CD14-positive monocyte (primary cell): ENCODE measurements around the gene KCNMA1. TPM values are rescaled to one million over a fixed set of nuclear protein-coding genes. Genes with fewer than 3 reads are reported as not detected.

Experiments used
- DNase-seq, 3 donors: peaks; one replicate each; pipeline ENCODE4 v3.0.0-alpha.2; 2011 to 2022
- H2AFZ ChIP-seq: 2 replicates; pipeline ENCODE4 v1.6.0; 2012; ENCODE audit warnings: mild to moderate bottlenecking, low read depth, low read length, inconsistent platforms; ENCODE audit not compliant: insufficient read depth, poor library complexity, severe bottlenecking
- H3K27ac ChIP-seq, 2 donors: 1 replicate in 1 of 2; 2 replicates in 1 of 2; pipeline ENCODE4 v1.5.1; 2012 to 2013; ENCODE audit warnings: low read length in 2 of 2, control low read depth in 1 of 2, inconsistent platforms in 1 of 2, low read depth in 1 of 2, mild to moderate bottlenecking in 1 of 2
- H3K27me3 ChIP-seq, 2 donors: one replicate each; pipeline versions ENCODE4 v1.6.0 to v1.6.1; 2011 to 2013; ENCODE audit warnings: low read length in 2 of 2; ENCODE audit not compliant: control insufficient read depth in 2 of 2, insufficient read depth in 2 of 2
- H3K36me3 ChIP-seq, 2 donors: replicated peaks in 1 of 2; 1 replicate in 1 of 2; 2 replicates in 1 of 2; pipeline versions ENCODE4 v1.5.1 to v1.6.1; 2012 to 2013; ENCODE audit warnings: low read length in 2 of 2, control low read depth in 1 of 2, inconsistent platforms in 1 of 2, mild to moderate bottlenecking in 1 of 2; ENCODE audit not compliant: insufficient read depth in 2 of 2, control insufficient read depth in 1 of 2
- H3K4me1 ChIP-seq, 2 donors: 1 replicate in 1 of 2; 2 replicates in 1 of 2; pipeline versions ENCODE4 v1.5.1 to v1.6.1; 2012 to 2013; ENCODE audit warnings: low read length in 2 of 2, control low read depth in 1 of 2, inconsistent platforms in 1 of 2, mild to moderate bottlenecking in 1 of 2, moderate library complexity in 1 of 2; ENCODE audit not compliant: insufficient read depth in 2 of 2, control insufficient read depth in 1 of 2
- H3K4me2 ChIP-seq: replicated peaks from 2 replicates; pipeline ENCODE3; 2012; ENCODE audit warnings: low read length, moderate library complexity, mild to moderate bottlenecking; ENCODE audit not compliant: poor library complexity, severe bottlenecking; ENCODE audit errors: extremely low read depth
- H3K4me3 ChIP-seq, 3 experiments: fragments of 200-600 bp in 1 of 3; sonication (generic) in 1 of 3; replicated peaks in 1 of 3; 1 replicate in 2 of 3; 2 replicates in 1 of 3; pipeline ENCODE4 v1.5.1; 2011 to 2013; ENCODE audit warnings: low read length in 3 of 3, mild to moderate bottlenecking in 3 of 3, control low read depth in 2 of 3, low read depth in 2 of 3, inconsistent platforms in 1 of 3, moderate library complexity in 1 of 3
- H3K79me2 ChIP-seq: 2 replicates; pipeline ENCODE4 v1.6.0; 2012; ENCODE audit warnings: mild to moderate bottlenecking, control low read depth, inconsistent platforms, low read length, moderate library complexity; ENCODE audit not compliant: insufficient read depth
- H3K9ac ChIP-seq: 2 replicates; pipeline ENCODE4 v1.6.0; 2017; ENCODE audit warnings: low read length, mild to moderate bottlenecking; ENCODE audit not compliant: insufficient read depth, poor library complexity, severe bottlenecking
- H3K9me3 ChIP-seq, 2 donors: replicated peaks in 1 of 2; 1 replicate in 1 of 2; 2 replicates in 1 of 2; pipeline versions ENCODE4 v1.5.1 to v1.6.1; 2012 to 2013; ENCODE audit warnings: low read length in 2 of 2, control low read depth in 1 of 2; ENCODE audit not compliant: control insufficient read depth in 1 of 2, insufficient read depth in 1 of 2
- H4K20me1 ChIP-seq: 2 replicates; pipeline ENCODE4 v1.6.0; 2012; ENCODE audit warnings: mild to moderate bottlenecking, low read length, control low read depth, moderate library complexity; ENCODE audit not compliant: insufficient read depth
- H3K27ac Mint-ChIP-seq, 7 donors: one replicate each; pipeline ENCODE4 v1.8.0; 2020; ENCODE audit warnings: mild to moderate bottlenecking in 7 of 7, mixed read lengths in 7 of 7, moderate library complexity in 6 of 7, inconsistent platforms in 2 of 7
- H3K27me3 Mint-ChIP-seq, 3 donors: one replicate each; pipeline ENCODE4 v1.8.0; 2021 to 2022; ENCODE audit warnings: low read depth in 3 of 3, mild to moderate bottlenecking in 3 of 3, mixed read lengths in 3 of 3, moderate library complexity in 3 of 3, inconsistent platforms in 1 of 3
- H3K36me3 Mint-ChIP-seq, 2 donors: one replicate each; pipeline ENCODE4 v1.8.0; 2020; ENCODE audit warnings: mixed read lengths in 2 of 2, inconsistent platforms in 1 of 2, mild to moderate bottlenecking in 1 of 2
- H3K4me1 Mint-ChIP-seq: one replicate; pipeline ENCODE4 v1.8.0; 2020; ENCODE audit warnings: mild to moderate bottlenecking, mixed read lengths
- H3K4me3 Mint-ChIP-seq, 2 donors: one replicate each; pipeline ENCODE4 v1.8.0; 2020; ENCODE audit warnings: mild to moderate bottlenecking in 2 of 2, mixed read lengths in 2 of 2, moderate library complexity in 1 of 2
- H3K9me3 Mint-ChIP-seq, 7 donors: one replicate each; pipeline ENCODE4 v1.8.0; 2020 to 2022; ENCODE audit warnings: mixed read lengths in 7 of 7, mild to moderate bottlenecking in 6 of 7, moderate library complexity in 6 of 7, inconsistent platforms in 2 of 7
- WGBS: methylation state at CpG from one replicate; pipeline ENCODE4 v1.1.5; 2013; ENCODE audit warnings: missing lambda C conversion rate; ENCODE audit not compliant: insufficient coverage; 5-methylcytosine and 5-hydroxymethylcytosine counted together
- intact Hi-C, 2 donors: fragments of 100-400 bp; cut with micrococcal nuclease; formaldehyde crosslinking; loops; one replicate each; pipeline versions ENCODE4 v1.15.0 to v1.15.1; 2023
- polyA plus RNA-seq, 3 donors: library from polyadenylated mRNA; depleted of rRNA in 1 of 3; unstranded in 2 of 3; stranded (reverse) in 1 of 3; fragments of 300-500 nt in 2 of 3; fragments of >200 nt in 1 of 3; fragmentation: Illumina TruSeq in 2 of 3; gene quantifications; 1 replicate in 2 of 3; 2 replicates in 1 of 3; pipeline ENCODE4 v1.2.3, GENCODE V29; 2012 to 2021
- TF ChIP-seq, protein P1 (sequence below): fragments of 200-600 bp; IDR thresholded peaks from one replicate; pipeline ENCODE4 v1.8.0; 2022; ENCODE audit warnings: antibody characterized with exemption, mild to moderate bottlenecking

KCNMA1 gene
- polyA plus RNA-seq, 3 donors, result 0.11 to 1.0 TPM; not detected in 1

DNA sequence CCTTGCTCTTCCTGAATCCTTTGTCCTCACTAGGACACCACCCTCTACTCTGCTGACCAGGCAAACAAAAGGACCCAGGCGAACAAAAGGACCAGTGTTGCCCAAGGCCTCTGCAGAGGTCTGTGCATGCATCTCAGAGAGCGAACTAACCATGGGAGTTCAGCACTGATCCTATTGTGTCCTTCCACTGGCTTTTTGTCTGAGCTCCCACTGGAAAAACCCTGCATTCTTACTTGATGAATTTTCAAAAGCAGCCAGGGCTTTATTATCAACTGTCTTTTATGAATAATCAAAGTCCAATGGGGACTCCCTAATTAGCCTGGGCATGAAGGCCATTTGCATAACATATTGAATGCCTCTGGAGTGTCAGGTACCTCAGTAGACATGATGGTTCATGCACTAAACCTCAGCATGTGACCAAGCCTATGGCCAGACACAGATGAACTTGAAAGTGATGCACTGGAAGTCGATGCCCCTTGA, 140.6 kb downstream of the KCNMA1 start:
- H3K27ac ChIP-seq, result no peak overlapping the region
- Mint-ChIP-seq H3K36me3 (no peaks in the 10 kb centered on the region), H3K4me1 (no peaks in the 10 kb centered on the region), H3K27me3 (peaks cover 7 to 13% (median 11%) of the 10 kb centered on the region in 3 donors), H3K4me3 (no peak overlapping the region), H3K27ac (no peak overlapping the region), H3K9me3 (peaks cover 0 to 2% (median 0%) of the 10 kb centered on the region in 7 donors)
- TF ChIP-seq, protein P1, sequence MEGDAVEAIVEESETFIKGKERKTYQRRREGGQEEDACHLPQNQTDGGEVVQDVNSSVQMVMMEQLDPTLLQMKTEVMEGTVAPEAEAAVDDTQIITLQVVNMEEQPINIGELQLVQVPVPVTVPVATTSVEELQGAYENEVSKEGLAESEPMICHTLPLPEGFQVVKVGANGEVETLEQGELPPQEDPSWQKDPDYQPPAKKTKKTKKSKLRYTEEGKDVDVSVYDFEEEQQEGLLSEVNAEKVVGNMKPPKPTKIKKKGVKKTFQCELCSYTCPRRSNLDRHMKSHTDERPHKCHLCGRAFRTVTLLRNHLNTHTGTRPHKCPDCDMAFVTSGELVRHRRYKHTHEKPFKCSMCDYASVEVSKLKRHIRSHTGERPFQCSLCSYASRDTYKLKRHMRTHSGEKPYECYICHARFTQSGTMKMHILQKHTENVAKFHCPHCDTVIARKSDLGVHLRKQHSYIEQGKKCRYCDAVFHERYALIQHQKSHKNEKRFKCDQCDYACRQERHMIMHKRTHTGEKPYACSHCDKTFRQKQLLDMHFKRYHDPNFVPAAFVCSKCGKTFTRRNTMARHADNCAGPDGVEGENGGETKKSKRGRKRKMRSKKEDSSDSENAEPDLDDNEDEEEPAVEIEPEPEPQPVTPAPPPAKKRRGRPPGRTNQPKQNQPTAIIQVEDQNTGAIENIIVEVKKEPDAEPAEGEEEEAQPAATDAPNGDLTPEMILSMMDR, result no peak
- no peaks in the 10 kb centered on the region for H3K4me1 ChIP-seq
- no peak overlapping the region for H3K9ac ChIP-seq
- no peaks in the 10 kb centered on the region for H3K9me3 ChIP-seq
- 92% methylated on average over 2 of the region's 3 CpGs for WGBS
- H4K20me1 ChIP-seq, result no peaks in the 10 kb centered on the region
- no peaks in the 10 kb centered on the region for H3K27me3 ChIP-seq
- no peak overlapping the region for H3K4me2 ChIP-seq
- H3K36me3 ChIP-seq, result no peaks in the 10 kb centered on the region
- intact Hi-C loops, result no loop called here
- DNase-seq, result no peak
- H3K79me2 ChIP-seq, result no peaks in the 10 kb centered on the region
- no peak overlapping the region for H2AFZ ChIP-seq
- no peak overlapping the region for H3K4me3 ChIP-seq

DNA sequence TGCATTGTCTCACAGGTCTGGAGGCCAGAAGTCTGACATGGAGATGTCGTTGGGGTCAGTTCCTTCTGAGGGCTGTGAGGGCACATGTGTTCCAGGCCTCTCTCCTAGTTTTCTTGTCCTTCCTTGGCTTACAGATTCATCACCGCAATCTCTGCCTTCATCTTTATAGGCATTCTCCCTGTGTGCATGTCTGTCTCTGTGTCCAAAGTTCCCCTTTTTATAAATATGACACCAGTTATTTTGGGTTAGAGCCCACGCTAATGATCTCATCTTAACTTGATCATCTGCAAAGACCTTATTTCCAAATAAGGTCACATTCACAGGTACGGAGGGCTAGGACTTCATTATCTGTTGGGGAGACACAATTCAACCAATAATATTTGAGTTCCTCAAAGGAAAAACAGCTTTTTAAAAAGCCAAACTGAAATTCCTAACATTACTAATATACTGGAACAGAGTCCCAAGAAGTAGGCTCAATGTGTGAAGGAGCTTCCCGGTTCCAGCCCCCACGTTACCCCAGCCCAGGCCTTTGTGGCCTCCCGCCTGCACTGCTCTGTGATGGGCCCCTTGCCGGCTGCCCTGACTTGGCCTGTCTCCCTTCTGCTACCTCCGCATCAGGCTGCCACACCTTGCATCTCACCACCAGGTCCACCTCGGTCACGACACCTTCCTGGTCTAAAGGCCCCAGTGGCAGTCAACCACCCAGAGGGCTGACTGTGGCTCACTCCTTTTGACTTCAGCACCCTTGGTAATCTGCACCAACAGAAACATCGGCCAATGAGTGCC, 142.7 kb downstream of the KCNMA1 start:
- H3K27ac Mint-ChIP-seq, result no peak overlapping the region
- Histone ChIP-seq H2AFZ (no peak overlapping the region), H4K20me1 (no peaks in the 10 kb centered on the region), H3K79me2 (no peaks in the 10 kb centered on the region), H3K9ac (no peak overlapping the region), H3K27me3 (no peaks in the 10 kb centered on the region), H3K4me3 (no peak overlapping the region), H3K4me1 (no peaks in the 10 kb centered on the region), H3K9me3 (no peaks in the 10 kb centered on the region), H3K27ac (no peak overlapping the region), H3K36me3 (no peaks in the 10 kb centered on the region), H3K4me2 (no peak overlapping the region)
- no peaks in the 10 kb centered on the region for H3K36me3 Mint-ChIP-seq
- no peaks in the 10 kb centered on the region for H3K4me1 Mint-ChIP-seq
- H3K4me3 Mint-ChIP-seq, result no peak overlapping the region
- 92% methylated on average over 7 of the region's 12 CpGs for WGBS
- intact Hi-C loops, result no loop called here
- H3K27me3 Mint-ChIP-seq, result peaks cover 2 to 9% (median 5%) of the 10 kb centered on the region in 3 donors
- peaks cover 0 to 2% (median 0%) of the 10 kb centered on the region in 7 donors for H3K9me3 Mint-ChIP-seq
- DNase-seq, result no peak
- TF ChIP-seq, protein P1, result no peak
